HG02623 (cell line): ENCODE measurements around the gene DIAPH2.
"Not testable (repeated sequence)": the region's sequence is repeated elsewhere in the genome, so short reads cannot be mapped to it uniquely, and the experiment has no call there.

ENCODE experiments used
- ATAC-seq: cut with Tn5 transposase; IDR thresholded peaks from one replicate; pipeline ENCODE4 v1.9.1; 2021; ENCODE audit warnings: moderate library complexity; ENCODE audit not compliant: unreplicated experiment

Gene DIAPH2

DNA sequence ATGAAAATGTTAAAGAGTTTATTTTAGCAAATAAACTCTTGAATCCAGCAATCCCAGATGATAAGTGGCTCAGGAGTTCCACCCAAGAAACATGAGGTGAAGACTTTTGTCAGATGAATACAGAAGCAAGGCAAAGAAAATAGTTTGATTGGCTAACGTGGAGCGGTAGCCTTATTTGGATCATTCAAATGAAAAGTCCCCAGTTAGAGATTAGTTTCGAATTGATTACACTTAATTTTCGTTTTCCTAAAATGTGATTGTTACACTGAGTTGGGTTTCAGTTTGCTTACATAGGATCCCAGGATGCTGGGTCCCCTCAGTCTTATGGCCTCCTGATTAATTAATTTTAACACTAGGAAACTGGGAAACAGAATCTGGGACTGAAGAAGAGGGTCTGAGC lies 122.7 kb downstream of the DIAPH2 start:
- no peak for ATAC-seq

DNA sequence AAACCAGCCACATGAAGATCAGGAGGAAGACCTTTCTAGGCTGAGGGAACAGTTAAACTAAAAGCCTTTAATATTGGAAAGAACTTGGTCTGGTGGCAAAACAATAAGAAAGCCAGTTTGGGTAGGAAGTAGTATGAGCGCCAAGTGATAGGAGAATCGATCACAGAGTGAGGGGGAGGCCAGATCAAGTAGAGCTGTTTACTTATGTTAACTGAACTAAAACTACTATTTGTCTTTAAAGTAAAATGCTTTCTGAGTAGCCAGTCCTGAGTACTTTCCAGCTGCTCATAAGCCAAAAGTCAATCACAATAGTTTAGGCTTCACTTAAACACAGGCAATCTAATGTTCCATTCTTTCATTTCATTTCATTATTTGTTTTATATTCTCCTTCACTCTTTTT lies 136.3 kb downstream of the DIAPH2 start:
- ATAC-seq: no peak

DNA sequence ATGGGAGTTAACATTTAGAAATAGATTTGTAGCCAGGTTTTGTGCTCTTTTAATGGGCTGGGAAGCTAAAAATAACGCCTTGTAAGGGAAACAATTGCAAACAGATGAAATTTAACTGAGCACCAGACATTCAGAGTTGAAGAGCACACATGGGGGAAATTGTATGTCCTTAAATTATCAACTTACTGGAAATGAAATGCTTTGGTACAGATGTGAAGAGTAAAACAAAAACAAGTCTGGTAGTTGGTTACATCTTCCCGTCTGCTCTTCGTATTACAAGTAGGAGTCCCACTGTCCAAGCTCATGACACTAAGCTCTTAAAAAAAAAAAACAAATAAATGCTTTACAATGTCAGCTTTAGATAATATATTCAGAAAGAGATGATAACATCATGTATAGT lies 139.5 kb downstream of the DIAPH2 start:
- no peak for ATAC-seq

DNA sequence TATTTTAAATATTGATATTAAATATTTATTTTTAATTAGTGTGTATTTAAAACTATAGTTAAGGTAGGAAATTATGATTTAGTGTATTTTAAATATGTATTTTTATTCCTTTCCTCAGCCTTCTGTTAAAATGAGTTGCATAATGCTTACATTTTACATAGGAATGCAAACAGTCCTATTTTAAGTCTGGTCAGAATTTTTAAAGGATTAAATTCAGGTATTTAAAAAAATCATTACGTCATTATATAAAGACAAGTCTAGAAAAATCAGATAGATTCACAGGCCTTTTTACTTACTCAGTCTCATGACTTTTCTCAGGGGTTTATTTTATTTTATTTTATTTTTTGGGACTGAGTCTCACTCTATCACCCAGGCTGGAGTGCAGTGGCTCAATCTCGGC lies 148.7 kb downstream of the DIAPH2 start:
- ATAC-seq: no peak

DNA sequence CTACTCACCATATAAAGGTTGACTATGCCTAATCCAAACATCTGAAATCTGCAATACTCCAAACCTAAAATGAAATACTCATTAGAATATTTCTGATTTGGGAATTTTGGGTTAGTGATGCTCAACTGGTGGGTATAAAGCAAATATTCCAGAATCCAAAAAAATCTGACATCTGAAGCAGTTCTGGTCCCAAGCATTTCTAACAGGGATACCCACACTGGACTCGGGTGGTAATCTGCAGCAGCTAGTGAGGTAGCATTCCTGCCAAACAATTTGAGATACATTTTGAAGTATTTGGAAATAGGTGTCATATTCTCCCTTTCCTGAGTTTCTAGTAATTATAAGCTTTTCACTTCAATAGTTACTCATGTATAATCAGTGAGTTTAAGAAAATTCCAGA lies 149.5 kb downstream of the DIAPH2 start:
- no peak for ATAC-seq

DNA sequence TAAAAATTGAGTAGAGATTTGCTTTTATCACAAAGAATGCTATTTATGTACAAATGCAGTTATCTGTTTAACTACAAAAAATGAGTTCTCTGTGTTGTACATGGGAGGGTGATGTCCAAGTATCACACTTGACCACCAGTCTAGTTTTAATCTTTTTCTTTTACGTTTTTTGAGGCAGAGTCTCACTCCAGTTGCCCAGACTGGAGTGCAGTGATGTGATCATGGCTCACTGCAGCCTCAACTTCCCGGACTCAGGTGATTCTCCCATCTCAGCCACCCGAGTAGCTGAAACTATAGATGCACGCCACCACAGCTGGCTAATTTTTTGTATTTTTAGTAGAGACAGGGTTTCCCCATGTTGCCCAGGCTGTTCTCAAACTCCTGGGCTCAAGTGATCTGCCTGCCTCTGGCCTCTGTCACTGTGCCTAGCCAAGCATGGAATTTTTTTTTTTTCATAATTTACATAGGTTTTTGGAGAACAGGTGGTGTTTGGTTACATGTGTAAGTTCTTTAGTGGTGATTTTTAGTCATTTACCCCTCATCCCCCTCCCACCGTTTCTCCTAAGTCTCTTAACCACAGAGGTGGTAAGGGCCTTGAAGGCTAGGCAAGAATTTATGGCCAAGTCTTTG lies 151.1 kb downstream of the DIAPH2 start:
- ATAC-seq: peak; percentile 80

DNA sequence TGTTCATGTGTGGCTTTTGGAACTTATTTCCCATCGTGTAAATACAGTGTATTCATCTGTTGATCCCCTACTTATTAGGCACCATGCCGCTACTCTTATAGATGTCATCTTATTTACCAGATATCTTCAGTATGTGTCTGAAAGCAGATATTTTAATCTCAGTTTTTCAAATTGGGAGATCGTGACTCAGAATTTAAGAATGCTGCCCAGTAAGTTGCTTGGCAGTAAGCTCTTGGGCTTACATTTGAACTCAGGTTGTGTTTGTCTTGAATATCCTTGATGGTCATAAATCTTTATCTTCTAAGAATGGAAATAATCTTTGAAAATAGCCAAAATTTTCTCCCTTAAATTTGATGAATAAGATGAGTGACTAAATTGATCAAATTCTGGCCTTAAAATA lies 153.2 kb downstream of the DIAPH2 start:
- no peak for ATAC-seq

DNA sequence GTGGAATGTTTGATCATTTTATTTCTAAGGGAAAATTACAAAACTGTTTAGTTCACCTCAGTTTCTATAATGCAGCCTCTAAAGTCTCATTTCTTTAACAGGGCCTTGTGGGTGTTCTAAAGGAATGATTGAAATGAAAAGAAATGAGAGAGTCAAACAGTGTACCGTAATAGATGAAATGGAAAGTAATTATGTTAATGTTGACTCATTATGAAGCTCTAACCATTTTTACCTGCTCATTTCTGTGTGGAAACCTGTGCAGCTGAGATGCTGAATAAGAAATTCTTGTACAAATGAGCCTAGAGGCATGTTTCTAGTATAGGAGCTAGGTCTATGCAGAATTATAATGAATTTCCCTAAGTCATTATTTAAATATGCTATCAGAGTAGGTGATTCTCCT lies 153.9 kb downstream of the DIAPH2 start:
- no peak for ATAC-seq

DNA sequence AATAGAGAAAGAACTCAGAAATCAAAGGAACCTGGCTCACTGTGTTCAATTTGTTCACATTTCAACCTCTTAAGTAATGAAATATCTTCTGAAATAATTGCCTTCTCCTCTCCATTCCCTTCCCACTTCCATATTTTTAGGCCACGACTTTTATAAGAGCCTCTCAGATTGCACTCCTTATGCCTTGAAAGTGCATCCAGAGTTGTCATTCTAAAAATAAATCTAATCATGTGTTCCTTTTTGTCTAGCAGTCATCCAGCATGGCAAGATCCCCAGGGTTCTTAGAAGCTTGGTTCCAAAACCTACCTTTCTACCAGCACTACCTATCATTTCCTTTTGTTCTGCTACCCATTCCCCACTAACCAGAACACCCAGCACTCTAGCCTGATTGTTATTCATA lies 156.7 kb downstream of the DIAPH2 start:
- ATAC-seq: no peak

DNA sequence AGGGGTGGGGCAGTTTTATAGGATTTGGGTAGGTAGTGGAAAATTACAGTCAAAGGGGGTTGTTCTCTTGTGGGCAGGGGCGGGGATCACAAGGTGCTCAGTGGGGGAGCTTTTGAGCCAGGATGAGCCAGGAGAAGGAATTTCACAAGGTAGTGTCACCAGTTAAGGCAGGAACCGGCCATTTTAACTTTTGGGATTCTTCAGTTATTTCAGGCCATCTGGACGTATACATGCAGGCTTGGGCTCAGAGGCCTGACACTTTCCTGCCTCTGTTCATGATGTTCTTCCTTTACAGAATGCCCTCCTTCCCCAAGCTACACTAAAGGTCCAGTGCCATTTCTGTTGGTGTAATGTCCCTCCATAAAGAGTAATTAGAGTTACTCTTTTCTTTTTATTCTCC lies 157.2 kb downstream of the DIAPH2 start:
- not testable (repeated sequence) for ATAC-seq

DNA sequence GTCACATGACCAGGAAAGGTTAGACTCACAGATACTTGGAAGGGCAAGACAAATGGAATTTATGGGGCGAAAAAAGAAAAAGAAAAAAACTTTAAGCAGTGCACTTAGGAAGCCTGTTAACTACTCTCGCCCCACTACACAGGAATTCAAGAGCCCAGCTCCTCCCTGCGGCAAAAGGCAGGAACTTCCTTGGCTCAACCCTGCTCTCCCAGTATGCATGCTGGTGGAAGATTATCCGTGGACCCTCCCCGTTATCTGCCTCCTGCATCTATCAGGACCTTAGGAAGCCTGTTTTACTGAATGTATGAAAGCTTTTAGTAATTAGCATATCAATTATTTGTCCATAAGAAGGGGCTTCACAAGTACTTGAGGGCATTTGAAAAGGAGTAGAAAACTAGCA lies 158.9 kb downstream of the DIAPH2 start:
- ATAC-seq: no peak

DNA sequence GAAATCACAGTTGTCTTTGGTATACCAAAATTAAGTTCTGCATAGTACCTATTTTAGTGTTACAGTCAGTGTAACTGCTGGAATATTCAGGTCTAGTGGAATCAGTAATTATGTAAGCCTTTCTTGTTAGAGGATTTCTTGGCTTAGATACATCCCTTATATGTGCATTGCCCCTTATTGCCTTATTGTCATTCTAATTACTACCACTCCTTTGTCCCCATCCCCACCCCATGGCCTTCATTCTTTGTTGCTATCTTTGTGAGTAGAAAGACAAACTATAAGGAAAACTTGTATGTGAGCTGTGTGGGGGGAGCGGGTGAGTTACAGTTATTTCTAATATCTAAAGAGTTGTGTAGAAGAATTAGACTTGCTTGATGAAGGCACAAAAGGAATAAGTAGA lies 162.2 kb downstream of the DIAPH2 start:
- ATAC-seq: no peak

DNA sequence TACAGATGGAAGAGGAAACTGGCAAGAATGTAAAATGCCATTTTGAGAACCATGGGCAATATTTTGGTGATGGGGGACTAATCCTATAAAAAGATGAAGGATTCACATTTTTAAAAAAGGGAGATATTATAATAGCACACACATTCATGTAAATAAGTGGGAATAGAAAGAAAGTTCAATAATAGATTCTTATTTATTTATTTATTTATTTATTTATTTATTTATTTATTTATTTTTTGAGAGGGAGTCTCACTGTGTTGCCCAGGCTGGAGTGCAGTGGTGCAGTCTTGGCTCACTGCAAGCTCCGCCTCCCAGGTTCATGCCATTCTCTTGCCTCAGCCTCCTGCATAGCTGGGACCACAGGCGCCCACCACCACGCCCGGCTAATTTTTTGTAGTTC lies 174.8 kb downstream of the DIAPH2 start:
- ATAC-seq: not testable (repeated sequence)

DNA sequence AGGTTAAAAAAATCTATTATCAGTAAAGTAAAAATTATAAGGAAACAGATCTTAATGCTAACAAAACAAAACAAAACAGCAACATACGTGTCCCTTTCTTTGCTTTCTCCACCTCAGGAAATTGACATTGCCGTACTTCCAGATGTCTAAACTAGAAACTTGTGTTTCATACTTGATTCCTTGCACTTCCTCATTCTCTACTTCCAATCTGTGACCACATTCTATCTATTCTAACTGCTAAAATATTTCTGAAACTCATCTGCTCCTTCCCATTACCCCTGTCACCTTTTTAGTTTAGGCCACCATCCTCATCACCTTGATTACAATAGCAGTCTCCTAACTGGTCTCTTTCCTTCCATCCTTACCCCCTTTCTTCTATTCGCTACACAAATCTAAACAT lies 176.6 kb downstream of the DIAPH2 start:
- ATAC-seq: peak; percentile 70

DNA sequence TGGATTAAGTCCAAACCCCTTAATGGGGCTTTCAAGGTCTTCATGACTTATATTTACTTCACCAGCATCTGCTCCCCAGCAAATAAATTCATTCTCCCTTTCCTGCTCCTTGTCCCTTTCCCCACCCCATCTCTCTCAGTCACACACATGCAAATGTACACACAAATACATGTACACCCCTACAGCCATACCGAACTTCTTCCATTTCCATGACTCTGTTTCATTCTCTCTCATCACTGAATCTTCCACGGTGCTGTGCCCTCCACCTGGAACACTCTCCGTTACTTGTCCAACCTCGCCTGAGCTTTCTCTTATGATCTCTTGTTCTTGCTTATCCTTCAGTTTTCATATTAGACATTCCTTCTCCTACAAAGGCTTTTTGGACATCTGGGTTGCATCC lies 177.0 kb downstream of the DIAPH2 start:
- ATAC-seq: no peak

DNA sequence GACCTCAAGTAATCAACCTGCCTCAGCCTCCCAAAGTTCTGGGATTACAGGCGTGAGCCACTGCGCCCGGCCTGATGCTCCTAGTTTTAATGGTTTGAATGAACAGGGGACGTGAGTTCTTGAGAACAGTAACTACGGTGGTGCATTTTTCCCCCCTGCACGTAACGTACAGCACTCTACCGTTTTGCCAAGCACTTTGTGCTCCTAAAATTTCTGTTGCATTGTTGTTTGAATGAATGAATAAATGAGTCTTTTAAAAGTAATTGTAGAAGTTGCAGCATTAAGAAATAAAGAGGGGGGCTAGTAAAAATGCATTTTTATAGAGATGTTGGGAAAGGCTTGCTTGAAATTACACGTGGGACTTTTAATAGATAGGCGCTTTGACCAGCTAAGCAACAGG lies 199.0 kb downstream of the DIAPH2 start, which contains the start of gene RPA4:
RPA4 (plus strand) TSS at position 301 of the 400 bp plus-strand sequence. CDS start 403 bp downstream, outside the sequence.
- ATAC-seq: no peak

DNA sequence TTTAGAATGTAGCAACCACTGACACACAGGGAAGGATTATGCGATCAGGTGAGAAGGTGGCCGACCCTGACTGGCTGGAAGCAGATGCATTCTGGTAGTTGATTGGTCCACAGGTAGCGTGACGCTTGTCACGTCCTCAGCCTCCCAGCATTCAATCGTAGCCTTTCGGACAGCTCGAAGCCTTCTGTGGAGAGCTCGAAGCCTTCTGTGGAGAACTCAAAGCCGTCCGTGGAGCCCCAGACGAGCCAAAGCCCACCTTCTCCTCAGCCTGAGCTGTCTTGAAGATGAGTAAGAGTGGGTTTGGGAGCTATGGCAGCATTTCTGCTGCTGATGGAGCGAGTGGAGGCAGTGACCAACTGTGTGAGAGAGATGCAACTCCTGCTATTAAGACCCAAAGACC lies 199.4 kb downstream of the DIAPH2 start:
- ATAC-seq: no peak

DNA sequence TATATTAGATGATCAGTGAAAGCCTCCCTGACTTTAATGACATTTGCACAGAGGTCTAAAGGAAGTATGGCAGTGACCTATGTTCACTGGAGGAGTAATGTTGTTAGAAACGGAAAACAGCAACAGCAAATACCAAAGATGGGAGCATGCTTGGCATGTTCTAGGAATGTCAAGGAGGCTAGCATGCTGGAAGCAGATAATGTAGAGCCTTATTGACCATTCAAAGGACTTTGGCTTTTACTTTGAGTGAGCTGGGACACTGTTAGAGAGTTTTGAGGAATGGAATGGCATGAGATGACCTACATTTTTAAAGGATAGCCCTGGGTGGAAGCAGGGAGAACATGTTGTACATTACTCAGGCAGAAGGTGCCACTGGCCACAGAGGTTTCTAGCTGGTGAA lies 205.1 kb downstream of the DIAPH2 start:
- no peak for ATAC-seq

DNA sequence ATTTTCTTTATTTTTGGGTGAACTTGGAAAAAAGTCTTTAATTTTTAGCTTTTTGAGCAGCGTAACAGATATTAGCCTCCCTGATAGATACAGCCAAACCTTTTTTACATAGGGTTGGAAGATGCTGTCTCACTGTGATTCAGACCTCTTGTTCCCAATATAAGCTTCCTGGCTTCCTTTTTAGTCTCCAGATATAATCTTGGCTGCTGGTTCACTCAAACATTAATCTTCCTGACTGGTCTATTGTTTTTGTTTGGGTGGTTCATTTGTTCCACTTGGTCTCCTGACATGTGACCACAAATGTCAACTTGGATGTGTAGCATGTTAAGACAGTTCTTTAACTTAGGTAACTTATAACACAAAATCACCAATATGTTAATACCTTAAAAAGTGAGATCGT lies 222.1 kb downstream of the DIAPH2 start:
- ATAC-seq: no peak

DNA sequence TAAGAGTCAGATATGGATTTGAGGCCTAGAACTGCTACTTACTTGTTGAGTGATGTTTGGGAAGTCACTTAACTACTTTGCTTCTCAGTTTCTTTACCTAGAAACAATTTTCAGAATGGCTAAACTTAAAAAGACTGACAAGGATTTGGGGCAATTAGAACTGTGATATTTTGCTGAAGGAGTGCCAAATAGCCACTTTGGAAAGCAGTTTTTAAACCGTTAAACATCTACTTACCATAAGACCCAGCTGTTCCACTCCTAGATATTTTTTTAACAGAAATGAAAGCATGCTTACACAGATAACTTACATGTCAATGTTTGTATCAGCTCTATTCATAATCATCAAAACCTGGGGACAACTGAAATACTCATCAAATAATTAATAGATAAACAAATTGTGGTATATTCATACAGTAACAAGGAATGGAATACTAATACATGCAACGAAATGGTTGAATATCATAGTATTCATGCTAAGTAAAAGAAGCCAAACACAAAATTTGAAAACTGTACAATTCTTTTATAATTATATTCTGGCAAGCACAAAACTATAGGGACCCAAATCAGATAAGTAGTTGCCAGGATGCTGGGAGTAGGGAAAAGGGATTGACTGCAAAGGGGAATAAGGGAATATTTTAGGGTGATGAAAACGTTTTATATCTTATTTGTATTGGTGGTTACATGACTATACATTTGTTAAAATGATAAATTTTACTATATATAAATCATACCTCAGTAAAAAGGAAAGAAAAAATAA lies 223.1 kb downstream of the DIAPH2 start:
- ATAC-seq: no peak

DNA sequence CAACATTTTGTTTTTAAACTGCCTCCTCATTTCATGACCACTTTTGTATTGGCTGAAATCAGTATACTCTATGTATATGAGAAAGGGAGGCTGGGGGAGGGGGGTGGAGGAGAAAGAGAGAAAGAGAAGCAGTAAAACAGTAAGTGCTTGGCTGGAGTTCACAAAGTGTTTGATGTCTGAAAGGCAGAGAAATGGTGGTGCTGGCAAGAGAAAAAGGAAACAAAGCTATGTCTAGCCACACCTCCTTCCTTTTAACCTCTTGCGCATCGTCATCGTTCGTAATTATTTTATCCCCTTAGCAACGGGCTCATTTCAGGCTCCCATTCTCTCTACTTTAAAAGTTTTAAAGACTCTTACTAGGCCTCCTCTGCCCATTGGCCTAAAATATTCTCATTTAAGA lies 224.6 kb downstream of the DIAPH2 start:
- ATAC-seq: no peak

DNA sequence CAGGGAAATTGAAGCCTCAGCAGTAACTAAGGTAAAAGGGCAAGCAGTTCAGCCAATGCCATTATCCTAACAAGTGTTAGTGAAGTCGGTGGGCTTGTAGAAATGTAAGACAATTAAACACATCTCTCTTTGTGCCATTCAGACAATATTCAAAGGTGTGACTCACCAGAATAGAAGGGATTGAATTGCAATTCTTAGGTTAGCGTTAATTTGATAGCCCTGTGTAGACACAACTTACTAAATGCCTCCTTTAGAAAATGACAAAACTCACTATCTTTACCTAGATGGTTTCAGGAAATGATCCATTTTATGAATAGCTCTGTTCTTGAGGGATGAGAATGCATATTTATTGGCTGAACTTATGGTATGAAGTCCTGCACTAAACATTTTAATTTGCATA lies 234.2 kb downstream of the DIAPH2 start:
- ATAC-seq: no peak

DNA sequence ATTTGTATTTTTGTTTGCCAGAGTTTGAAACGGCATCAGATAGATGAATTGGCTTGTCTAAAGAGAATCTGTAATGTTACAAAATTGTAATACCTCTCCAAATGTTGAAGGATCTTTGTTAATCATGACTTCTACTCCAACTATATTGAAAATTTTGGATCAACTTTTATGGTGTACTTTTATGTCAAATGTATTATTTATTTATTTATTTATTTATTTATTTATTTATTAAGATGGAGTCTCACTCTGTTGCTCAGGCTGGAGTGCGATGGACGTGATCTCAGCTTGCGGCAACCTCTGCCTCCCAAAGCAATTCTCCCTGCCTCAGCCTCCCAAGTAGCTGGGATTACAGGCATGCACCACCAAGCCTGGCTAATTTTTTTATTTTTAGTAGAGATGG lies 235.0 kb downstream of the DIAPH2 start:
- no peak for ATAC-seq
